Measurements from ENCODE around the gene CACNG3.
"Not testable (repeated sequence)": the region's sequence is repeated elsewhere in the genome, so short reads cannot be mapped to it uniquely, and the experiment has no call there.

Gene CACNG3

GRCh38 chr16:24255456-24256371, at the start of gene CACNG3:
CACNG3 (plus strand) TSS chr16:24256335; CDS start chr16:24256755, 420 bp downstream.
- peak; percentile 39 for DNase-seq

DNA sequence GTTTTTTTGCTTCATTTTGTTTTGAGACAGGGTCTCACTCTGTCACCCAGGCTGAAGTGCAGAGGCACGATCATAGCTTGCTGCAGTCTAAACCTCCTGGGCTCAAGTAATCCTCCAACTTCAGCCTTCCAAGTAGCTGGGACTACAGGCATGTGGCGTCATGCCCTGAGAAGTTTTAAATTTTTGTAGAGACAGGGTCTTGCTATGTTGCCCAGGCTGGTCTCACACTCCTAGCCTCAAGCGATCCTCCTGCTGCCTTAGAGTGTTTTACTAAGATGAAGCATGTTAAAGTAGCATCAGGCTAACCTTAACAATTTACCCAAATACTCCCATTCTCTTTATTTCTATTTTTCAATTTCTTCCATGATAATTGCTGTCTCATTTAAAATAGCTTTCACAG, 49.2 kb upstream of the CACNG3 start:
- no peak for DNase-seq

GRCh38 chr16:24208710-24209109, 47.4 kb upstream of the CACNG3 start:
- no peak for DNase-seq

DNA sequence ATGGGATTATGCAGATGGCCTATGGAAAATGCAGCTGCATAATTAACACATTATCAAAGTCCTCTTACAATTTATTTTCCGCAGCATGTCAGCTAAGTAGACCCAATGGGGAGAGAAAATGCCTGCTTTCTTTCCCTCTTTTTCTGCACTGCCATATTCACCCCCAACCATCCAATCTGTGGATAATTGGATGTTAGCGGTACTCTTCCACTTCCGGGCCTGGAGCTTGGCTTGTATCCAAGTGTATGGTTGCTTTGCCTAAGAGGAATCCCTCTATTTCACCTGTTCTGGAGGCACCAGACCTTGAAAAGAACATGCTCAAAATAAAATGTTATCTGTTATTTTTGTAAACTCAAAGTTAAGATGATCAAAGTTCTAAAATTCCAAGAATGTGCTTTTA, 41.1 kb upstream of the CACNG3 start:
- no peak for DNase-seq

DNA sequence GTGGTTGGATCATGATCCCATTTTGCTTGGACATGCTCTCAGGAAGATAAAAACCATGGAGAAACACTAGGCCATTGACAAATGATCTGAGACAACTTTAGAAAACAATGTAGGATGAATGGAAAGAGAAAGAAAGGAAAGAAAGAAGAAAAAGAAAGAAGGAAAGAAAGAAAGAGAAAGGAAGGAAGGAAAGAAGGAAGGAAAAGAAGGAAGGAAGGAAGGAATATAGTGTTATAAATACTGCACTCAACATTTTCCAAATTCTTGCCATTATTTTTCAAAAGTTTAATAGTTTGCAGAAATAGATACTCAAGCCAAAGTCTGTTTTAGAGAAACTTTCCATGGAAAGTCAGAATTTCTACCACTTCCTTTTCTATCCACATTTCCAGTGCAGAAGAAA, 39.2 kb upstream of the CACNG3 start:
- no peak for DNase-seq

GRCh38 chr16:24217461-24217860, 38.7 kb upstream of the CACNG3 start:
- no peak for DNase-seq

DNA sequence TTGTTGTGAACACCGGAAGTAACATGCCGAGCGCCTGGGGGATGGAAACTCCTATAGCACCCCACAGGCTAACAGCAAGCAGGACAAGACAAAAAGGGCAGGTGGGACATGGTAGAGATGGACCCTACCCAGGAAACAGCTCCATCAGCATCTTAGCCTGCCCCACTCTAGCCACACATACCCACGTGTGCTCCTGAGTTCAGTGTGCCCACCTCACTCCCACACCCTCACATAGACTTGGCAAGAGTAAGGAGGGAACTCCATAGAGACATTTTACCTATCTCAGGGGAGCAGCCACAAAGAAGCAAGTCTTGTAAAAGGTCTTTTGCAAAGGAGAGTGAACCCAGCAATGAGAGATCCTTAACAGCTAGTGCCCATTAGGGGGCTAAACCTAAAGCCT, 37.8 kb upstream of the CACNG3 start:
- no peak for DNase-seq

DNA sequence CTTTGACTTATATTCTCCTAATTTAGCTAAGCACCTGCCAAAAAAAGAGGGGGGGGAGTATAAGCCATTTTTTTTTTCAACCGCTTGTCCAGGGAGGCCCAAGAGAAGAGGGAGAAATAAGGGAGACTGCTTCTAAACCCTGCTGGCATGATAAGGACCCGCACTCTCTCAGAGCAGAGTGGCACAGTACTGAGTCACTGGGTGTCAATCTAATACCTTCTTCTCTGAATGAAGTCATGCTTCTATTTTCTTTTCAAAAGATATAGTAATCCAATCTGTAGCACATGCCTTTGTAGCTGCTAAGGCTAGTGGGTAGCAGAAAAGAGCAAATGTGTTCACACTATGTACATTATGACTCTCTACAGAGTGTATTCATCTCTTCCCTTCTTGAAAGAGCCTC, 34.9 kb upstream of the CACNG3 start:
- no peak for DNase-seq

DNA sequence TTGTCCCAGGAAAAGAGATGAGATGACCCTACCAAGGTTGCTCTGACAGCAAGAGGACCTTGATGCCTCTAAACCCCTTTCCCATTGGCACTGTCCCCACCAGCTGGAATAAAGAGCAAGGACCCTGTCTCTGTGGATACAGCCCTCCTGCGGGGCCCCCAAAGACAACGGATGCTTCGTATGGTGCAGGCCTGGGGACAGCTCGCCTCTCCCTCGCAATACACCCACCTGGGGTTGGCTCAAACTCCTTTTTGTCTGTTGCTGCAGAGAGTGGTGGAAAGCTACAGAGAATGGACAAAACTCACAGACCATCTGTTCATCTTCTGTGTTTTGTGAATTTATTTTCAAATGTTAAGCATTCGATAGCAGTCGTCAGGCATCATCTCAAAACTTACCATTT, 27.6 kb upstream of the CACNG3 start:
- DNase-seq: no peak

DNA sequence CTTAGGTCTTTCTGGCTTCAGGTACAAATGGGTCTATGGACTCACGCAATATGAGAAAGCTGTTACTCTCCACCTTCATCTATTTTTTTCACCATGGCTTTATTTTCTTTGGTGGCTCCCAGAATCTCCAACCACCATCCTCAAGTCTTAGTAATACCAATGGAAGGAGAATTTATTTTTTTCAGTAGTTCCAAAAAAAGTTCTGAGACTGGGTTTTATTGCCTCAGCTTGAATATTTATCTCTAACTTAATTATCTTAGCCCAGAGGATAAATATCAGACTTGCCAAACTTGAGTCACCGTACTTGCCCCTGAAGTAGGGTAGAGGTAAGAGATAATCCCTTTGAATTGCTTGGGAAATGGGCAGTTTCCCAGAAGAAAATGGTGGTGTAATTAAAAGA, 23.2 kb upstream of the CACNG3 start:
- DNase-seq: no peak

GRCh38 chr16:24234737-24235136, 21.4 kb upstream of the CACNG3 start:
- DNase-seq: no peak

GRCh38 chr16:24235806-24236205, 20.3 kb upstream of the CACNG3 start:
- no peak for DNase-seq

- not testable (repeated sequence) for DNase-seq
These were observed 17.3 kb upstream of the CACNG3 start for GRCh38 chr16:24238846-24239245.

GRCh38 chr16:24246911-24247607, 9.1 kb upstream of the CACNG3 start:
- DNase-seq: no peak

GRCh38 chr16:24253192-24253591, 2.9 kb upstream of the CACNG3 start:
- DNase-seq: peak; percentile 33

- DNase-seq: no peak
These were observed 1.8 kb downstream of the CACNG3 start for GRCh38 chr16:24257958-24258357.

GRCh38 chr16:24258791-24259190, 2.7 kb downstream of the CACNG3 start:
- DNase-seq: no peak

DNA sequence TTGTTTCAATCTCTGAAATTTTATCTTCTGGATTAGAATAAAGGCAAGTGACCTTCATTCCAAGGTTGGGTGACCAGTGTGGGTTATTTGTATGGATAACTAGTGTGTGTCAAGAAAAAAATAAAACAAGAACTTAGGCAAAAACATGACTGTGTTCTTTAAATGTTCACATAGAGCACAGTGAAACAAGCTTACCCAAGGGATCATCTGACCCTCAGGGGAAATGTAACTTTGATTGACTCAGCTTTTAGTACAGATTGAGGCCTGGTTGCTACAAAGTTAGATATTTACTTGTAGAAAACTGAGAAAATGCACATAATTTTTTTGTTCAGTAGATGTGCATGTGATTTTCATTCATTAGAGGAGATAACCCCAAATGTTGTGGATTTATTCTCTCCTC, 6.7 kb downstream of the CACNG3 start:
- no peak for DNase-seq

DNA sequence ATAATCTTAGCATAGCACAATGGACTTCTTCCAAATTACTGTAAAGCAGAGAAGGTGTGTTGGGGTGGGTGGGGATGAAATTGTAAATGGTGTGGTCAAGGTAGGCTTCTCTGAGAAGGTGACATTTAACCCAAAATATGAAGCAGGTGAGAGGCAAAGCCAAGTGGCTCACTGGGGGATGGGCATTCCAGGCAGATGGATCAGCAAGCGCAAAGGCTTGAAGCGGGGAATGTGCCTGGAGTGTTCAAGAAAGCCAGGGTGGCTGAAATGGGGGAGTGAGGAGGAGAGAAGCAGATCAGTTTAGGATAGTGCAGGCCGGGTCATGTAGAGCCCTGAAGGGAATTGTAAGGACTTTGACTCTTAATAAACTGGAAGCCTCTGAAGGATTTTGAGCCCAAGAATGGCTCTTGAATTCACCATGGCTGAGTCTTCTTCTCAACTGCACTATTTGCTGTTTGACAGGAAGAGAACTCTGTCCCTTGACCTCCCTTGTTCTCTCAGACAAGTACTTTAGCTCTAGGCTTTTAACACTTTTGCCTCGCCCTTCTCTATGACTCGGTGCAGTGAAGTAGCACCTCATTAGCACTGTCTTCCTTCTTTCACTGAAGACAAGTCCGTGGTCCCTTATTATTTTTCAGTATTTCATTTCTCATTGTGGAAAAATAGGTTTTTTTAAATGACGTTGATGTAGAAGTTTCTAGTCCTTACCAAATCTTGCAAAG, 14.7 kb downstream of the CACNG3 start:
- no peak for DNase-seq

DNA sequence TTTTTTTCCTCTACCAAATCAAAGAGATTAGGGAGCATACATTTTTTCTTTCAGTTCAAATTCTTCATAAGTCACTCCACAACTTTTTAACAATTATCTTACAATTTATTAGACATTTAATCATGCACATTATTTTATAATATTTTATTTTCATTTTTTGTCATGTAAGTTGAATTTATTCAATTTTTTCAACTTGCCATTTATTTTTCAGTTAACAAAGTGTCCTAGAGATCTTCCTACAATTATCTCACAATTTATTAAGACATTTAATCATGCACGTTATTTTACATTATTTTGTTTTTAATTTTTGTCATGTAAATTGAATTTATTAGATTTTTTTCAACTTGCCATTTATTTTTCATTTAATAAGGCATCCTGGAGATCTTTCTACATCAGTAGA, 16.2 kb downstream of the CACNG3 start:
- DNase-seq: no peak

DNA sequence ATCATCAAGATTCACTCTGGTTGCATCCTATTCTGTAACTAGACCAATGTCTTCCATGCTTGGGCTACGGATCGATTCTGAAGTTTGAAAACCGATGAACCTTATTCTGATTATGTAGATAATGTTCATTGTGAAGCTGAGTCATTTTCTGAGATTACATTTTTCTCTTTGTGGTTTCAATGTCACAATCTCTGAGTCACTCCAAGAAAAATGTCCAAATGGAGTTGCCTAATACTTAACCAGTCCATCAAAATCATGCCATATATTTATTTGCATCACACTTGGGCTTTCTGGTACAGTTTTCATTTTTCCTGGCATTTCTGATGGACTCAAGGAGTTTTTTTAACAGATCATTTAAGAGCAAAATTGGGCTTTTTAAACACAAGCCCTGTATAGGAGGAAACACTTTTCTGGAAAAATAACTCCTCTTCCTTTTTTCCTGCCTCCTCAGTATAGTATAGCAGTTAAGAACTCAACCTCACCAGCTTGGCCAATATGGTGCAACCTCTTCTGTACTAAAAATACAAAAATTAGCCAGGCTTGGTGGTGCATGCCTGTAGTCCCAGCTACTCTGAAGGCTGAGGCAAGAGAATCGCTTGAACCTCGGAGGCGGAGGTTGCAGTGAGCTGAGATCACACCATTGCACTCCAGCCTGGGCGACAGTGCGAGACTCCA, 17.5 kb downstream of the CACNG3 start:
- DNase-seq: no peak

GRCh38 chr16:24275413-24275812, 19.3 kb downstream of the CACNG3 start:
- no peak for DNase-seq

DNA sequence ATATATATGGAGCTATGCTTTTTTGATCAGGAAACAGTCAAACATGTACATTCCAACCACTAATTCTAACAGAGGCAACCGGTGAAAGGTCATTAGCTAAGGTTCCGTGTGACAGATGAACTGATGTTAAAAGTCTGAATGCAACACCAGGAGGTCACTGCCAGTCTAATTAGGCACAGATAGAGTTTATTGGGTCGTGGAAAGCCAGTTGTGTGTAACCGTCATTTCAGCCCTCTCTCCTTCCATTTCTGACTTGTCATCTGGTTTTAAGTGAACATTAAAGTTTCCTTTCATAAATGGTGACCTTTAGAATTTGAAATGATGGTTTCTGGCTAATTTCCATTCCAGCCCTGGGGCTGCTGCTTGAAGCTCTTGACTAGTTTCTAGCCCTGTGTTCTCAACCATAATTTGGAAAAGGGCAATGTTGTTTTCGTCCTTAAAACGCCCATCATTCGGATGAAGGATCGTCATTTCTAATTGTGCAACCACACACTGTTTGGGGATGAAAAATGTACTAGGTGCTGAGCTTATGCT, 23.9 kb downstream of the CACNG3 start:
- DNase-seq: no peak

Measured in activated CD4-positive, CD25-positive, alpha-beta regulatory T cell treated with anti-CD3 and anti-CD28 coated beads, Interleukin-2, amount 50 U/mL, for 72 hours (primary cell).